ENCODE results near the gene PWWP2B. TPM values are rescaled to one million over a fixed set of nuclear protein-coding genes. Genes with fewer than 3 reads are reported as not detected.
A peak's percentile ranks its signal among the peaks of the same experiment; 100 is the strongest.

The PWWP2B gene
- total and polyA plus RNA-seq, 7 experiments from 2014 or later: 1.5 to 22.2 (median 11.5) TPM

DNA sequence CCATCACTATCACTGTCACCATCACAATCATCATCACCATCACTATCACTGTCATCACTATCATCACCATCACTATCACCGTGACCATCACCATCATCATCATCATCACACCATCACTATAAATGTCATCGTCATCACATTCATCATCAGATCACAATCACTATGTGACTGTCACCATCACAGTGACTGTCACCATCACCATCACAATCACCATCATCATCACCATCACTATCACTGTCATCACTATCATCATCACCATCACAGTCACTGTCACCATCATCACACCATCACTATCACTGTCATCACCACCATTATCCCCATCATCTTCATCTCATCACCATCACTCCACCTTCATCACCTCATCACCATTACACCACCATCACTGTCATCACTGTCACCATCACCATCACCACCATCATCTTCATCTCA lies 31.0 kb downstream of the PWWP2B start:
- no peak overlapping the region for H3K4me3 ChIP-seq (ENCODE audit: low read length)
- Mint-ChIP-seq H3K4me3 (no peak overlapping the region), H3K27ac (no peak overlapping the region), H3K27me3 (peaks cover 0 to under 1% (median 0%) of the 10 kb centered on the region in 5 donors), H3K9me3 (peaks cover 0 to 2% (median 0%) of the 10 kb centered on the region in 11 donors), H3K36me3 (no peaks in the 10 kb centered on the region), H3K4me1 (peaks cover 7 to 23% (median 11%) of the 10 kb centered on the region in 7 donors)
- no peaks in the 10 kb centered on the region for H3K27me3 ChIP-seq (ENCODE audit: control insufficient read depth in 2 of 2, insufficient read depth in 2 of 2, low read length in 2 of 2)
- ChIA-PET CTCF (no interaction called here), POLR2A (no interaction called here)
- H3K9me3 ChIP-seq (ENCODE audit: control insufficient read depth in 2 of 3, low read length in 3 of 3): no peaks in the 10 kb centered on the region
- ATAC-seq: peak; percentile 26
- H3K27ac ChIP-seq (ENCODE audit: low read depth, low read length): no peak overlapping the region
- intact Hi-C loops (cut with micrococcal nuclease): no loop called here
- H3K36me3 ChIP-seq (ENCODE audit: control insufficient read depth in 2 of 3, insufficient read depth in 3 of 3, low read length in 3 of 3): no peaks in the 10 kb centered on the region
- peaks cover 0 to 5% of the 10 kb centered on the region in 2 donors for H3K4me1 ChIP-seq (ENCODE audit: control insufficient read depth in 2 of 2, insufficient read depth in 2 of 2, low read length in 2 of 2)
- no peak for DNase-seq

DNA sequence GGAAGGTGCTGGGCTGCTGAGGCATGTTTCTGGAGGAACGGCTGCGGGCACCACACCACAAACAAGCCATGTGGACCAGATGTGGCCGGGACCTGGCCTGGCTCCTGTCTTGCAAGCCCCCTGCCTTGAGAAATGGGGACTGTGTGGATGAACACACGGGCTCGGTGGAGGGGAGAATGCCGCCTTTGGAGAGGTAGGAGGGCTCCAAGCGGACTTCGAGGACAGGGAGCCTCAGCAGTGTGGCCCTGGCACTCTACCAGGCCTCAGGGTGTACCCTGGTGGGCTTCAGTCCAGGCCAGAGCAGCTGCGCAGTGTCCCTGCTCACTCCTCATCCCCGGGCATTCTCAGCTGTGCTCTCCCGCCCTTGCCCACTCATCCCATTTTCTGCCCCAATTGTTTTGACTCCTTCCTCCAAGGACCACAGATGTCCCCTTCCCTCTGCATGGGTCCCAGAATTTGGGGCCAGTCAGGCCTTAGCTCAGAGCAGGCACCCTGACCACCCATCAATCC lies 31.5 kb downstream of the PWWP2B start:
- H3K9me3 Mint-ChIP-seq: peaks cover 0 to 2% (median 0%) of the 10 kb centered on the region in 11 donors
- no peak overlapping the region for H3K27ac Mint-ChIP-seq
- no peak overlapping the region for H3K4me3 Mint-ChIP-seq
- H3K4me1 Mint-ChIP-seq: peaks cover 4 to 17% (median 7%) of the 10 kb centered on the region in 7 donors
- Histone ChIP-seq H3K4me3 (ENCODE audit: low read length) (no peak overlapping the region), H3K27ac (ENCODE audit: low read depth, low read length) (no peak overlapping the region), H3K36me3 (ENCODE audit: control insufficient read depth in 2 of 3, insufficient read depth in 3 of 3, low read length in 3 of 3) (no peaks in the 10 kb centered on the region), H3K4me1 (ENCODE audit: control insufficient read depth in 2 of 2, insufficient read depth in 2 of 2, low read length in 2 of 2) (no peaks in the 10 kb centered on the region), H3K27me3 (ENCODE audit: control insufficient read depth in 2 of 2, insufficient read depth in 2 of 2, low read length in 2 of 2) (no peaks in the 10 kb centered on the region), H3K9me3 (ENCODE audit: control insufficient read depth in 2 of 3, low read length in 3 of 3) (no peaks in the 10 kb centered on the region)
- CTCF ChIA-PET: no interaction called here
- DNase-seq (no peak), ATAC-seq (no peak)
- POLR2A ChIA-PET: no interaction called here
- H3K36me3 Mint-ChIP-seq: no peaks in the 10 kb centered on the region
- intact Hi-C loops (cut with micrococcal nuclease): no loop called here
- H3K27me3 Mint-ChIP-seq: no peaks in the 10 kb centered on the region

DNA sequence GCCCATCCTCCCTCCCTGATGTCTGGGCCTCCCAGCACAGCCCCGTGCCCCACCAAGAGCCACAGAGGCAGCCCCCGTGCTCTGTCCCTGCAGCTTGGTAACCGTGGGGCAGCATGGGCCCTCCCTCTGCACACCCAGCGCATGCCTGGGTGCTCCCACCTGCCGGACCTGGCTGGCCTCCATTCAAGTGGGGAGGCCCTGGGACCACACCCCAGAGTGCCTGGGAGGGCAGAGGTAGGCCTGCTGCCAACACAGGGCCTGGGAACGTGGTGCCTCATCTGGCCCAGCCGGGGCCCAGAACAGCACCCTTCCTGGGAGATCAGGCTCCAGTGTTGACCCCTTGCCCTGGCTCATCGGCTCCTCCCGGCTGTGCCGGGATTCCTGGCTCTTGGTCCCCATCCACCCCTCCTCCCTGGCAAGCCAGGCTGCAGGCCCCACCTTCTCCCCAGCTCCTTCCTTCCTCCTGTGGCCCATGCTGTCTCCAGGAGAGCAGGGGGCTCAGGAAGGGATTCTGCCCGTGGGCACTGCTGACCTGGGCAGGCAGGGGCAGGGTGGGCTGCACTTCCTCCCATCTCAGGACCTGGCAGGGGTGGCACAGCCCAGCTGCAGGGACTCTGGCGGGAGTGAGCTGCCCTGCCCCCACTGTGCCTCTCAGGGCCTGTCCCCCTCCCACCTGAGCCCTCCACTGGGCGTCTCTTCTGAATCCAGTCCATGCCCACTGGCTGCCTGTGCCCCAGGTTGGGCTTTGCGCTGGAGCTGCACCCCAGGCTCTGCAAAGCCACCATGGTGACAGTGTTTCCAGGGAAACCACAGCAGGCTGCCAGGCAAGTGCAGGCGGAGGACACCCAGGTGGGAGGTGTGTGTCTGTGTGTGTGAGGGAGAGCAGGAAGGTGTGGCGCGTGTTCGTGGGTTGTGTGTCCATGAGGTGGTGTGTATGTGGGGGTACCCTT lies 32.6 kb downstream of the PWWP2B start:
- intact Hi-C loops (cut with micrococcal nuclease): no loop called here
- no peak for ATAC-seq
- ChIA-PET POLR2A (interaction anchor here (0.8 to 1.5 kb wide), 2 partner anchors 8 to 11 kb away, joined by 3 to 4 read pairs; no protein-coding TSS in a partner anchor), CTCF (interaction anchor here (0.7 kb wide), 1 partner anchor 9 kb away, joined by 6 read pairs; no protein-coding TSS in a partner anchor)
- H3K27me3 Mint-ChIP-seq: no peaks in the 10 kb centered on the region
- DNase-seq: no peak
- no peaks in the 10 kb centered on the region for H3K36me3 Mint-ChIP-seq
- Histone ChIP-seq H3K27me3 (ENCODE audit: control insufficient read depth in 2 of 2, insufficient read depth in 2 of 2, low read length in 2 of 2) (no peaks in the 10 kb centered on the region), H3K27ac (ENCODE audit: low read depth, low read length) (no peak overlapping the region), H3K4me3 (ENCODE audit: low read length) (no peak overlapping the region), H3K4me1 (ENCODE audit: control insufficient read depth in 2 of 2, insufficient read depth in 2 of 2, low read length in 2 of 2) (peaks cover 0 to 4% of the 10 kb centered on the region in 2 donors), H3K36me3 (ENCODE audit: control insufficient read depth in 2 of 3, insufficient read depth in 3 of 3, low read length in 3 of 3) (no peaks in the 10 kb centered on the region), H3K9me3 (ENCODE audit: control insufficient read depth in 2 of 3, low read length in 3 of 3) (no peaks in the 10 kb centered on the region)
- peaks cover 6 to 15% (median 8%) of the 10 kb centered on the region in 7 donors for H3K4me1 Mint-ChIP-seq
- H3K4me3 Mint-ChIP-seq: no peak overlapping the region
- H3K9me3 Mint-ChIP-seq: peaks cover 0 to 2% (median 0%) of the 10 kb centered on the region in 11 donors
- peak overlapping the region in 2 of 9 donors; percentile 14 to 15 for H3K27ac Mint-ChIP-seq

DNA sequence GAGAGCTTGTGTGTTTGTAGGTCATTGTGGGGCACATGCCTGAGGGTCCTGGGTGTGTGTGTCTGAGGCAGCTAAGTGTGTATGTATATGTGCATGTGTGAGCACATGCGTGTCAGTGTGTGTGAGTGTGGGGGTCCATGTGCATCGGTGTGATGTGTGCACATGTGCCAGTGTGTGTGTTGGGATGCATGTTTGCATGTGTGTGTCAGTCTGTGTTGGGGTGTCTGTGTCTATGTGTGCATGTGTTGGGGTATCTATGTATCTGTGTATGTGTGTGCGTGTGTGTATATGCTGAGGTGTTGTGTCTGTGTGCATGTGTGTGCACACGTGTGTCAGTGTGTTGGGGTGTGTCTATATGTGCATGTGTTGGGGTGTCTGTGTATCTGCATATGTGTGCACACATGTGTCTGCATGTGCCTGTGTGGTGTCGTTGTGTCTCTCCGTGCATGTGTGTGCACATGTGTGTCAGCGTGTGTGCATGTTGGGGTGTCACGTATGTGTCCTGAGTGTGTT lies 33.3 kb downstream of the PWWP2B start:
- H3K4me1 ChIP-seq (ENCODE audit: control insufficient read depth in 2 of 2, insufficient read depth in 2 of 2, low read length in 2 of 2): peaks cover 0 to 4% of the 10 kb centered on the region in 2 donors
- no peaks in the 10 kb centered on the region for H3K36me3 Mint-ChIP-seq
- no peaks in the 10 kb centered on the region for H3K36me3 ChIP-seq (ENCODE audit: control insufficient read depth in 2 of 3, insufficient read depth in 3 of 3, low read length in 3 of 3)
- DNase-seq (no peak), ATAC-seq (no peak)
- POLR2A ChIA-PET: interaction anchor here (0.8 to 1.5 kb wide), 2 partner anchors 9 to 12 kb away, joined by 3 to 4 read pairs; no protein-coding TSS in a partner anchor
- peaks cover 5 to 14% (median 8%) of the 10 kb centered on the region in 7 donors for H3K4me1 Mint-ChIP-seq
- intact Hi-C loops (cut with micrococcal nuclease): no loop called here
- no peak overlapping the region for H3K4me3 Mint-ChIP-seq
- CTCF ChIA-PET: interaction anchor here (0.7 kb wide), 1 partner anchor 10 kb away, joined by 6 read pairs; no protein-coding TSS in a partner anchor
- no peaks in the 10 kb centered on the region for H3K9me3 ChIP-seq (ENCODE audit: control insufficient read depth in 2 of 3, low read length in 3 of 3)
- H3K4me3 ChIP-seq (ENCODE audit: low read length): no peak overlapping the region
- no peaks in the 10 kb centered on the region for H3K27me3 ChIP-seq (ENCODE audit: control insufficient read depth in 2 of 2, insufficient read depth in 2 of 2, low read length in 2 of 2)
- H3K27ac Mint-ChIP-seq: peak overlapping the region in 3 of 9 donors; percentile 14 to 25 (median 15)
- peaks cover 0 to 1% (median 0%) of the 10 kb centered on the region in 11 donors for H3K9me3 Mint-ChIP-seq
- no peak overlapping the region for H3K27ac ChIP-seq (ENCODE audit: low read depth, low read length)
- H3K27me3 Mint-ChIP-seq: no peaks in the 10 kb centered on the region

DNA sequence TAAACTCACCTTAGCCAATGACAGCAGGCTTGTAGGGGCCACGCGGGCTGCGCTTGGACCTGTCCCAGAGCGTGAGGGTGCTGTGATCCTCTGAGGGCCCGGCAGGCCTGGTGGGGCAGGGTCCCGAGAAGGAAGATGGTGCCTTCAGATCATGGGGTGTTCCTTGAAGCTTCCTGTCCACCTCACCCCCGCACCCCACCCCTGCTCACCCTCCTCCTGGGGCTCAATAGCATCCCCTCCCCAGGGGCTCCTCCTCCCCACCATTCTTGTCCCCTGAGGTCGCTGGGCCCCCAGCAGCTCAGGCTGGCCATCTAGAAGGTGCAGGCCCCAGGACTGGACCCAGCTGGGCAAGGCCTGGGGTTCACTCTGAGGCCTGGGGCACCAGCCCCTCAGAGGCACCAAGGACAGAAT lies 33.9 kb downstream of the PWWP2B start:
- H3K9me3 Mint-ChIP-seq: no peaks in the 10 kb centered on the region
- peaks cover 5 to 14% (median 8%) of the 10 kb centered on the region in 7 donors for H3K4me1 Mint-ChIP-seq
- no peak for DNase-seq
- H3K27ac Mint-ChIP-seq: no peak overlapping the region
- no peak overlapping the region for H3K27ac ChIP-seq (ENCODE audit: low read depth, low read length)
- H3K4me3 Mint-ChIP-seq: no peak overlapping the region
- no peaks in the 10 kb centered on the region for H3K9me3 ChIP-seq (ENCODE audit: control insufficient read depth in 2 of 3, low read length in 3 of 3)
- no peaks in the 10 kb centered on the region for H3K36me3 Mint-ChIP-seq
- peaks cover 0 to 4% of the 10 kb centered on the region in 2 donors for H3K4me1 ChIP-seq (ENCODE audit: control insufficient read depth in 2 of 2, insufficient read depth in 2 of 2, low read length in 2 of 2)
- no peaks in the 10 kb centered on the region for H3K36me3 ChIP-seq (ENCODE audit: control insufficient read depth in 2 of 3, insufficient read depth in 3 of 3, low read length in 3 of 3)
- ATAC-seq: no peak
- POLR2A ChIA-PET: interaction anchor here (1.5 kb wide), 1 partner anchor 9 kb away, joined by 4 read pairs; no protein-coding TSS in a partner anchor
- intact Hi-C loops (cut with micrococcal nuclease): no loop called here
- no peaks in the 10 kb centered on the region for H3K27me3 Mint-ChIP-seq
- H3K27me3 ChIP-seq (ENCODE audit: control insufficient read depth in 2 of 2, insufficient read depth in 2 of 2, low read length in 2 of 2): no peaks in the 10 kb centered on the region
- H3K4me3 ChIP-seq (ENCODE audit: low read length): no peak overlapping the region
- CTCF ChIA-PET: no interaction called here

DNA sequence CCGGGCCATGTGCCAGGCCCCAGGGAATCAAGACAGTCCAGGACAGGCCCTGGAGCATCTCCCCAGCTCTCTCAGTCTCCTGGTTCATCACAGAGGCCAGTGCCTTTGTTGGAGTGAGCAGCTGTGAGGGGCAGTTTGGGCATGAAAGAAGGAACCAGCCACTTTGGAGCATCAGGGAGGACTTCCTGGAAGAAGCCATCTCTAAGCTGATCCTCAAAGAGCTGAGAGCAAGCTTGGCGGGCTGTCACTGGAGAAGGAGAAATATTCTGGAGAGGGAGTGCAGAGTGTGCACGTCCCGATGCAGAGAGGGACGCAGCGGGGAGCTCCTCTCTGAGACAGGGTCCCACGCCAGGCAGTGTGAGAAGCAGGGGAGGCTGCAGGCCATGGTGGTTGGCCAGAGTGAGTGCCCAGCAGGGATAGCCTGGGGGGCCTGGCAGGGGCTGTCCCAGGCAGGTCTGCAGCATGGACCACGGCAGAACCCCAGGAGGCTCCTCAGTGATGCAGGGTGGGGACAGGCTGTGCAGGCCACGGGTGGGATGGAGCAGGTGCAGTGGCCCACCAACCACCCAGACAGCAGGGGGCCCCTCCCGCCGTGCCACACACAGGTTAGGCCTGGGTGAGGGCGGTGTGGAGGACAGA lies 34.7 kb downstream of the PWWP2B start:
- Histone ChIP-seq H3K9me3 (ENCODE audit: control insufficient read depth in 2 of 3, low read length in 3 of 3) (no peaks in the 10 kb centered on the region), H3K4me1 (ENCODE audit: control insufficient read depth in 2 of 2, insufficient read depth in 2 of 2, low read length in 2 of 2) (peaks cover 0 to 4% of the 10 kb centered on the region in 2 donors), H3K27me3 (ENCODE audit: control insufficient read depth in 2 of 2, insufficient read depth in 2 of 2, low read length in 2 of 2) (no peaks in the 10 kb centered on the region), H3K4me3 (ENCODE audit: low read length) (no peak overlapping the region), H3K27ac (ENCODE audit: low read depth, low read length) (no peak overlapping the region), H3K36me3 (ENCODE audit: control insufficient read depth in 2 of 3, insufficient read depth in 3 of 3, low read length in 3 of 3) (no peaks in the 10 kb centered on the region)
- H3K27me3 Mint-ChIP-seq: no peaks in the 10 kb centered on the region
- POLR2A ChIA-PET: interaction anchor here (1.5 kb wide), 1 partner anchor 10 kb away, joined by 4 read pairs; no protein-coding TSS in a partner anchor
- H3K4me3 Mint-ChIP-seq: no peak overlapping the region
- ATAC-seq (no peak), DNase-seq (no peak)
- no peaks in the 10 kb centered on the region for H3K36me3 Mint-ChIP-seq
- peak overlapping the region in 3 of 9 donors; percentile 26 to 47 (median 38) for H3K27ac Mint-ChIP-seq
- H3K4me1 Mint-ChIP-seq: peaks cover 5 to 14% (median 8%) of the 10 kb centered on the region in 7 donors
- intact Hi-C loops (cut with micrococcal nuclease): no loop called here
- no peaks in the 10 kb centered on the region for H3K9me3 Mint-ChIP-seq
- CTCF ChIA-PET: no interaction called here

Data from naive thymus-derived CD4-positive, alpha-beta T cell (primary cell).